ENCODE results near the gene WNT8A.

WNT8A gene

GRCh38 chr5:138140268-138140667 lies 56.4 kb downstream of the WNT8A start:
- Histone ChIP-seq H3K27ac (ENCODE audit: low read length) (no peak overlapping the region), H3K79me2 (ENCODE audit: insufficient read depth, low read length) (no peaks in the 10 kb centered on the region), H3K4me2 (ENCODE audit: insufficient read depth, low read length) (no peak overlapping the region), H3K9ac (ENCODE audit: low read depth, low read length) (no peak overlapping the region), H3K4me1 (ENCODE audit: insufficient read depth, low read length) (no peaks in the 10 kb centered on the region), H3K4me3 (ENCODE audit: low read depth in 1 of 2, low read length in 2 of 2) (no peak overlapping the region), H3K9me3 (ENCODE audit: insufficient read depth, low read length, severe bottlenecking) (no peaks in the 10 kb centered on the region), H3K36me3 (ENCODE audit: insufficient read depth, low read length) (no peaks in the 10 kb centered on the region), H3K27me3 (ENCODE audit: insufficient read depth, low read length, poor library complexity) (no peaks in the 10 kb centered on the region), H4K20me1 (ENCODE audit: insufficient read depth, low read length) (no peaks in the 10 kb centered on the region), H2AFZ (ENCODE audit: low read depth, low read length) (no peak overlapping the region)
- DNase-seq: no peak
- TF ChIP-seq EZH2 (IDR thresholded peaks at IDR 0.05; ENCODE audit: borderline replicate concordance, low read depth, low read length, severe bottlenecking) (no peak), CTCF (IDR thresholded peaks at IDR 0.05; ENCODE audit: borderline replicate concordance, extremely low read depth, low read length, poor library complexity, severe bottlenecking) (no peak)
- no peak for ATAC-seq (ENCODE audit: insufficient read depth, low read depth)
